K562 (cell line): ENCODE measurements around the gene LAIR1. TPM values are rescaled to one million over a fixed set of nuclear protein-coding genes. Genes with fewer than 3 reads are reported as not detected.

ENCODE experiments used
- ATAC-seq: fragments of 200-7000 bp; cut with Tn5 transposase; 3 replicates; pipeline ENCODE4 v1.9.1; 2020; ENCODE audit warnings: moderate library complexity
- BruUV-seq: library from RNA; stranded (reverse); fragments of 400-500 nt; replicated peaks from 2 replicates; lab custom pipeline; 2021; lab: Mats Ljungman, UMichigan
- CTCF ChIA-PET: fragments of 300-600 bp; formaldehyde crosslinking; extraction: SDS; loops from one replicate; lab custom pipeline; 2021; ENCODE audit warnings: low intra/inter-chr PET ratio; lab: Yijun Ruan, JAX
- POLR2A ChIA-PET: fragments of 300-600, 350-650 bp; sonication (Branson Sonifier 250); formaldehyde crosslinking; extraction: SDS; loops from one replicate; lab custom pipeline; 2021; ENCODE audit warnings: antibody characterized with exemption, inconsistent platforms; lab: Yijun Ruan, JAX
- DNase-seq, 4 experiments: peaks; one replicate each; pipeline versions ENCODE4 v3.0.0 to v3.0.0-alpha.2; 2011 to 2018; ENCODE audit warnings: low spot score in 3 of 4, mixed read lengths in 3 of 4; ENCODE audit errors: extremely low read depth in 1 of 4
- FAIRE-seq: peaks from 2 replicates; lab custom pipeline; 2011; peaks lifted over from hg19 to GRCh38; lab: Jason Lieb, UNC
- H2AFZ ChIP-seq: 2 replicates; pipeline ENCODE4 v1.6.0; 2011; ENCODE audit warnings: low read depth, low read length, control low read depth, inconsistent platforms
- H3K27ac ChIP-seq: fragments of 200-600 bp; 3 replicates; pipeline ENCODE4 v1.8.0; 2011; ENCODE audit warnings: low read depth, mild to moderate bottlenecking, control low read depth, inconsistent platforms, low read length, moderate library complexity, mixed read lengths; ENCODE audit errors: extremely low read depth
- H3K27me3 ChIP-seq, 2 experiments: fragments of 300-600 bp in 1 of 2; 2 replicates in 1 of 2; 3 replicates in 1 of 2; pipeline versions ENCODE4 v1.6.0 to v1.8.0; 2011; ENCODE audit warnings: inconsistent platforms in 2 of 2, low read length in 2 of 2, mild to moderate bottlenecking in 1 of 2, mixed read lengths in 1 of 2, moderate library complexity in 1 of 2; ENCODE audit not compliant: control insufficient read depth in 2 of 2, insufficient read depth in 2 of 2
- H3K36me3 ChIP-seq: fragments of 300-600 bp; 3 replicates; pipeline ENCODE4 v1.8.0; 2011; ENCODE audit warnings: mild to moderate bottlenecking, low read length, inconsistent platforms; ENCODE audit not compliant: control insufficient read depth, insufficient read depth
- H3K4me1 ChIP-seq, 2 experiments: fragments of 200-600 bp in 1 of 2; replicated peaks in 1 of 2; 2 replicates in 1 of 2; 3 replicates in 1 of 2; pipeline versions ENCODE4 v1.5.1 to v1.8.0; 2011; ENCODE audit warnings: inconsistent platforms in 2 of 2, low read length in 2 of 2, mild to moderate bottlenecking in 1 of 2, mixed read lengths in 1 of 2, moderate library complexity in 1 of 2; ENCODE audit not compliant: control insufficient read depth in 2 of 2, insufficient read depth in 2 of 2
- H3K4me2 ChIP-seq: 2 replicates; pipeline ENCODE4 v1.6.1; 2011; ENCODE audit warnings: low read length, control low read depth, inconsistent platforms, mixed read lengths; ENCODE audit not compliant: insufficient read depth
- H3K4me3 ChIP-seq: fragments of 200-600 bp; sonication (generic), shearing (Covaris generic); 2 replicates; pipeline ENCODE4 v1.5.1; 2016; ENCODE audit warnings: control low read depth, inconsistent platforms
- H3K79me2 ChIP-seq: fragments of 200-600 bp; 3 replicates; pipeline ENCODE4 v1.8.0; 2011; ENCODE audit warnings: low read length, inconsistent platforms; ENCODE audit not compliant: control insufficient read depth, insufficient read depth
- H3K9ac ChIP-seq, 2 experiments: 2 replicates each; pipeline versions ENCODE4 v1.6.0 to v1.6.1; 2011; ENCODE audit warnings: low read depth in 2 of 2, low read length in 2 of 2, control low read depth in 1 of 2, inconsistent platforms in 1 of 2, mild to moderate bottlenecking in 1 of 2, mixed read lengths in 1 of 2; ENCODE audit not compliant: insufficient read depth in 1 of 2
- H3K9me1 ChIP-seq: one replicate; pipeline ENCODE4 v1.6.0; 2011; ENCODE audit warnings: inconsistent platforms, mild to moderate bottlenecking, low read length, moderate library complexity; ENCODE audit not compliant: control insufficient read depth, insufficient read depth
- H3K9me3 ChIP-seq: replicated peaks from 2 replicates; pipeline ENCODE4 v1.5.1; 2011; ENCODE audit warnings: low read depth, low read length, inconsistent platforms; ENCODE audit not compliant: control insufficient read depth, insufficient read depth
- H4K20me1 ChIP-seq: replicated peaks from 2 replicates; pipeline ENCODE4 v1.6.1; 2011; ENCODE audit warnings: low read length, inconsistent platforms, mixed read lengths; ENCODE audit not compliant: control insufficient read depth, insufficient read depth
- CHD4 ChIP-seq: fragments of 200-600 bp; sonication (generic); IDR thresholded peaks from 3 replicates; pipeline ENCODE4 v1.6.1; 2012; ENCODE audit warnings: low read depth, mild to moderate bottlenecking, mixed read lengths, low read length, inconsistent platforms; ENCODE audit not compliant: insufficient read depth, insufficient replicate concordance, poor library complexity, severe bottlenecking
- CREM ChIP-seq: IDR thresholded peaks from 2 replicates; pipeline ENCODE4 v1.6.1; 2014; ENCODE audit warnings: antibody characterized with exemption, low read depth
- DIDO1 ChIP-seq: fragments of 450-650 bp; IDR thresholded peaks from 2 replicates; pipeline ENCODE4 v1.6.1; 2016; ENCODE audit warnings: low read depth, missing biosample characterization, missing genetic modification characterization
- HDAC3 ChIP-seq: fragments of 450-650 bp; IDR thresholded peaks from 2 replicates; pipeline ENCODE4 v1.6.1; 2018; ENCODE audit warnings: borderline replicate concordance, mild to moderate bottlenecking, moderate library complexity; ENCODE audit not compliant: partially characterized antibody
- KLF10 ChIP-seq: fragments of 250-450 bp; sonication (Bioruptor Pico); IDR thresholded peaks from 2 replicates; pipeline ENCODE4 v1.6.1; 2021; ENCODE audit warnings: matching md5 sums
- MIER1 ChIP-seq: fragments of 450-650 bp; IDR thresholded peaks from 2 replicates; pipeline ENCODE4 v1.6.1; 2016; ENCODE audit warnings: antibody characterized with exemption, mild to moderate bottlenecking, low read depth
- MTA2 ChIP-seq: fragments of 450-650 bp; IDR thresholded peaks from 2 replicates; pipeline ENCODE4 v1.6.1; 2016; ENCODE audit warnings: low read depth
- PRMT5 ChIP-seq: sonication (generic); formaldehyde crosslinking; IDR thresholded peaks from 2 replicates; pipeline ENCODE4 v1.5.0; 2020; ENCODE audit warnings: missing genetic modification reagents
- PTBP1 ChIP-seq: fragments of 200-400 bp; formaldehyde crosslinking; IDR thresholded peaks from 2 replicates; pipeline ENCODE4 v1.6.1; 2017; ENCODE audit warnings: low read depth, low read length
- RBBP5 ChIP-seq: fragments of 200-600 bp; sonication (generic); IDR thresholded peaks from 2 replicates; pipeline ENCODE4 v1.6.1; 2012; ENCODE audit warnings: borderline replicate concordance, mild to moderate bottlenecking, low read length, control low read depth, inconsistent platforms; ENCODE audit not compliant: insufficient read depth, poor library complexity, severe bottlenecking
- RBM25 ChIP-seq: fragments of 200-400 bp; formaldehyde crosslinking; IDR thresholded peaks from 2 replicates; pipeline ENCODE4 v1.6.1; 2018; ENCODE audit warnings: low read length, low read depth, moderate library complexity; ENCODE audit not compliant: severe bottlenecking
- RBM39 ChIP-seq: fragments of 200-400 bp; formaldehyde crosslinking; optimal IDR thresholded peaks from 2 replicates; pipeline ENCODE3; 2018; ENCODE audit warnings: low read depth, low read length
- SP1 ChIP-seq: sonication (generic); formaldehyde crosslinking; IDR thresholded peaks from 2 replicates; pipeline ENCODE4 v1.8.1; 2022; ENCODE audit warnings: mild to moderate bottlenecking, missing genetic modification reagents
- XRCC4 ChIP-seq: IDR thresholded peaks from one replicate; pipeline ENCODE4 v1.6.1; 2011; ENCODE audit not compliant: insufficient read depth, insufficient read length; ENCODE audit errors: extremely low read depth
- ZFP91 ChIP-seq: sonication (generic); formaldehyde crosslinking; IDR thresholded peaks from 2 replicates; pipeline ENCODE4 v1.8.0; 2022; ENCODE audit warnings: mild to moderate bottlenecking, missing genetic modification reagents
- ZNF431 ChIP-seq: sonication (generic); formaldehyde crosslinking; IDR thresholded peaks from 2 replicates; pipeline ENCODE4 v1.8.0; 2022; ENCODE audit warnings: mild to moderate bottlenecking, missing genetic modification reagents
- ZNF717 ChIP-seq: fragments of 250-450 bp; sonication (Bioruptor Pico); IDR thresholded peaks from 2 replicates; pipeline ENCODE4 v1.5.0; 2021
- WGBS: fragments of 100-300 bp; shearing (Covaris generic); methylation state at CpG from one replicate; pipeline ENCODE4 v1.1.6; 2016; ENCODE audit warnings: low coverage, mixed read lengths; ENCODE audit not compliant: insufficient coverage; ENCODE audit errors: missing lambda C conversion rate; 5-methylcytosine and 5-hydroxymethylcytosine counted together
- in situ Hi-C: fragments of 300-500 bp; cut with MboI; formaldehyde crosslinking; loops from 4 replicates; pipeline ENCODE4 v1.15.0; 2018; ENCODE audit warnings: inconsistent platforms, mixed read lengths
- intact Hi-C: fragments of 100-400 bp; cut with micrococcal nuclease; formaldehyde crosslinking; loops from 2 replicates; pipeline ENCODE4 v1.14.2; 2022
- polyA plus RNA-seq, 8 experiments: library from polyadenylated mRNA; depleted of rRNA in 4 of 8; stranded (reverse) in 5 of 8; unstranded in 3 of 8; fragments of >200 nt; fragmentation: Nextera tagmentation in 2 of 8; fragmentation: Illumina TruSeq in 1 of 8; extraction: Ambion mirVana in 2 of 8; extraction: Trizol in 1 of 8; gene quantifications; 2 replicates each; pipeline versions ENCODE4 v1.2.1 to v1.2.3, GENCODE V29; 2011 to 2014; ENCODE audit warnings: inconsistent platforms in 1 of 8, missing spikeins in 1 of 8
- total RNA-seq, 7 experiments: library from RNA; depleted of rRNA in 6 of 7; stranded (reverse); fragments of >200 nt in 6 of 7; fragmentation: Illumina TruSeq in 2 of 7; extraction: Trizol in 2 of 7; gene quantifications; 2 replicates each; pipeline versions ENCODE4 v1.2.1 to v1.2.3, GENCODE V29; 2011 to 2021; ENCODE audit warnings: low replicate concordance in 1 of 7

The LAIR1 gene
- total and polyA plus RNA-seq, 9 of the 15 experiments (the other 6 are each of a cell fraction or from before 2014, with no cell fraction given) = 0.12 to 0.54 (median 0.24) TPM; not detected in 6

- WGBS = 4% methylated on average over 3 of the region's 3 CpGs
- intact Hi-C loops (loop anchor here (2.0 kb wide), 1 partner anchor 30 kb away; no protein-coding TSS in a partner anchor), in situ Hi-C loops (no loop called here)
- no TSS peak for BruUV-seq
- Histone ChIP-seq H3K27me3 (peaks cover 8 to 40% of the 10 kb centered on the region in 2 experiments; a peak in 4 of 5 replicates), H2AFZ (no peak overlapping the region), H3K9ac (no peak overlapping the region; a peak in 1 of 4 replicates), H3K27ac (no peak overlapping the region), H3K36me3 (no peaks in the 10 kb centered on the region), H3K9me1 (no peaks in the 10 kb centered on the region), H4K20me1 (no peaks in the 10 kb centered on the region), H3K9me3 (no peaks in the 10 kb centered on the region), H3K4me2 (no peak overlapping the region), H3K4me1 (peaks cover 0 to 3% of the 10 kb centered on the region in 2 experiments; a peak in 2 of 5 replicates), H3K79me2 (no peaks in the 10 kb centered on the region), H3K4me3 (no peak overlapping the region)
- CTCF ChIA-PET = no interaction called here
- no peak for FAIRE-seq
- TF ChIP-seq PTBP1 (peak; percentile 99), RBM25 (peak; percentile 65), PRMT5 (no peak), HDAC3 (no peak), MIER1 (peak; percentile 98)
- DNase-seq = no peak
- POLR2A ChIA-PET = no interaction called here
- no peak for ATAC-seq
Measured at GRCh38 chr19:54354761-54355160, 10.0 kb downstream of the LAIR1 start.

GRCh38 chr19:54352546-54352945, 12.2 kb downstream of the LAIR1 start:
- no peak overlapping the region for H3K9ac ChIP-seq
- H2AFZ ChIP-seq = no peak overlapping the region
- in situ Hi-C loops = no loop called here
- no peak for TF ChIP-seq ZFP91 (CRISPR knock-in tag)
- no peak for TF ChIP-seq KLF10
- TF ChIP-seq ZNF717 (CRISPR knock-in tag) = no peak
- no peak for TF ChIP-seq DIDO1
- no peak for TF ChIP-seq MTA2
- no peak for TF ChIP-seq CHD4
- TF ChIP-seq CREM = no peak
- no peak for TF ChIP-seq XRCC4
- TF ChIP-seq ZNF431 (CRISPR knock-in tag) = no peak
- TF ChIP-seq SP1 = no peak
- TF ChIP-seq RBBP5 = no peak
- no peak for TF ChIP-seq RBM39

More at GRCh38 chr19:54352546-54352945, 12.2 kb downstream of the LAIR1 start:
- CTCF ChIA-PET = no interaction called here
- no peaks in the 10 kb centered on the region for H4K20me1 ChIP-seq
- no peaks in the 10 kb centered on the region for H3K36me3 ChIP-seq
- H3K9me3 ChIP-seq = no peaks in the 10 kb centered on the region
- no peak for DNase-seq
- no peak overlapping the region for H3K4me2 ChIP-seq
- no peaks in the 10 kb centered on the region for H3K9me1 ChIP-seq
- intact Hi-C loops = no loop called here
- ATAC-seq = no peak
- peaks cover 8 to 45% of the 10 kb centered on the region in 2 experiments; a peak in 4 of 5 replicates for H3K27me3 ChIP-seq
- no peak overlapping the region for H3K27ac ChIP-seq
- H3K79me2 ChIP-seq = no peaks in the 10 kb centered on the region
- H3K4me3 ChIP-seq = no peak overlapping the region
- peaks cover 0 to 3% of the 10 kb centered on the region in 2 experiments; a peak in 2 of 5 replicates for H3K4me1 ChIP-seq
- no TSS peak for BruUV-seq
- POLR2A ChIA-PET = no interaction called here
- WGBS = 0% methylated on average over 3 of the region's 3 CpGs
- FAIRE-seq = no peak
